Loucy (cell line): ENCODE measurements around the gene ENTR1.

Source experiments
- H2AFZ ChIP-seq: fragments of 200-600 bp; sonication (generic); 2 replicates; pipeline ENCODE4 v1.6.0; 2016; ENCODE audit warnings: antibody characterized with exemption, mild to moderate bottlenecking, low read length, moderate library complexity
- H3F3A ChIP-seq: fragments of 200-600 bp; 2 replicates; pipeline ENCODE4 v1.6.0; 2016; ENCODE audit warnings: antibody characterized with exemption, low read depth, mild to moderate bottlenecking
- H3K27me3 ChIP-seq: fragments of 200-600 bp; sonication (generic); 2 replicates; pipeline ENCODE4 v1.6.1; 2014; ENCODE audit warnings: low read length, mild to moderate bottlenecking; ENCODE audit not compliant: insufficient read depth, poor library complexity, severe bottlenecking
- H3K36me3 ChIP-seq: fragments of 200-600 bp; sonication (generic); 2 replicates; pipeline ENCODE4 v1.6.1; 2016; ENCODE audit warnings: low read length; ENCODE audit not compliant: insufficient read depth
- H3K4me1 ChIP-seq: fragments of 200-600 bp; sonication (generic); 2 replicates; pipeline ENCODE4 v1.5.1; 2014; ENCODE audit warnings: low read length, mild to moderate bottlenecking; ENCODE audit not compliant: insufficient read depth, poor library complexity, severe bottlenecking
- H3K4me2 ChIP-seq: fragments of 200-600 bp; sonication (generic); 2 replicates; pipeline ENCODE4 v1.6.0; 2014; ENCODE audit warnings: antibody characterized with exemption, low read length, low read depth, mild to moderate bottlenecking; ENCODE audit not compliant: poor library complexity, severe bottlenecking
- H3K4me3 ChIP-seq: fragments of 200-600 bp; sonication (generic); 2 replicates; pipeline ENCODE4 v1.5.1; 2014; ENCODE audit warnings: low read length, mild to moderate bottlenecking, mixed read lengths; ENCODE audit not compliant: poor library complexity, severe bottlenecking
- H3K79me2 ChIP-seq: fragments of 200-600 bp; sonication (generic); 2 replicates; pipeline ENCODE4 v1.6.1; 2014; ENCODE audit warnings: low read length; ENCODE audit not compliant: insufficient read depth
- H3K9ac ChIP-seq: fragments of 200-600 bp; sonication (generic); 2 replicates; pipeline ENCODE4 v1.6.0; 2014; ENCODE audit warnings: mild to moderate bottlenecking, low read depth, low read length, moderate library complexity; ENCODE audit not compliant: poor library complexity, severe bottlenecking
- H3K9me2 ChIP-seq: fragments of 200-600 bp; sonication (generic); replicated peaks from 2 replicates; pipeline ENCODE4 v1.6.1; 2016; ENCODE audit warnings: low read depth, low read length, mixed read lengths
- H3K9me3 ChIP-seq: fragments of 200-600 bp; sonication (generic); 2 replicates; pipeline ENCODE4 v1.6.1; 2014; ENCODE audit warnings: mild to moderate bottlenecking, antibody characterized with exemption, low read length, low read depth; ENCODE audit not compliant: insufficient read depth
- H4K20me1 ChIP-seq: fragments of 200-600 bp; sonication (generic); 2 replicates; pipeline ENCODE4 v1.6.0; 2014; ENCODE audit warnings: antibody characterized with exemption, low read length, mild to moderate bottlenecking; ENCODE audit not compliant: insufficient read depth, poor library complexity, severe bottlenecking
- EZH2phosphoT487 ChIP-seq: fragments of 200-600 bp; IDR thresholded peaks from 2 replicates; pipeline ENCODE4 v1.6.1; 2018; ENCODE audit warnings: antibody characterized with exemption, mild to moderate bottlenecking, moderate library complexity, borderline replicate concordance
- TF ChIP-seq, protein P1 (sequence below): fragments of 200-600 bp; sonication (generic); conservative IDR thresholded peaks from 2 replicates; pipeline ENCODE4 v1.5.1; 2014; ENCODE audit warnings: mild to moderate bottlenecking, antibody characterized with exemption, low read length

Gene ENTR1

GRCh38 chr9:136372561-136373299, 37.7 kb downstream of the ENTR1 start:
- Histone ChIP-seq H3K9me2 (no peaks in the 10 kb centered on the region), H3K4me2 (no peak overlapping the region), H2AFZ (no peak overlapping the region), H3K4me1 (no peaks in the 10 kb centered on the region), H3F3A (no peaks in the 10 kb centered on the region), H3K9ac (no peak overlapping the region), H3K4me3 (no peak overlapping the region), H3K9me3 (no peaks in the 10 kb centered on the region), H4K20me1 (no peaks in the 10 kb centered on the region), H3K27me3 (no peaks in the 10 kb centered on the region), H3K79me2 (no peaks in the 10 kb centered on the region), H3K36me3 (no peaks in the 10 kb centered on the region)
- no peak for TF ChIP-seq EZH2phosphoT487

DNA sequence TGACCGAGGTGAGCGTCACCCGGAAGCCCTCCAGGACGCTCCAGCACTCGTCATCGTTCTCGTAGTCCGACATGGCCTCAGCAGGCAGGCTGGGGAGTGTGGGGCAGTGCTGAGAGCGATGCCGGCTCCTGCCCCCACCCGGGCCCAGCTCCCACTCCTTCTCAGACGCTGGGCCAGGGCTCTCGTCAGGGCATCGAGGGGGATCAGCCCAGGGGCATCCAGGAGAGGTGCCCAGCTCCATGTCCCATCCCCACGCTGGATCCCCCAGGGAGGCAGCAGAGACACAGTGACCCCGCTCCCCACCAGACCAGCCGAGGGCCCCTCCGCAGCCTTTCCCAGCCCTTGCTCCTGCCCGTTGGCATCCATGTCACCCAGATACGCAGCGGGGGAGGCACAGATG, 38.4 kb downstream of the ENTR1 start:
- Histone ChIP-seq H3K36me3 (no peaks in the 10 kb centered on the region), H3K27me3 (no peaks in the 10 kb centered on the region)

DNA sequence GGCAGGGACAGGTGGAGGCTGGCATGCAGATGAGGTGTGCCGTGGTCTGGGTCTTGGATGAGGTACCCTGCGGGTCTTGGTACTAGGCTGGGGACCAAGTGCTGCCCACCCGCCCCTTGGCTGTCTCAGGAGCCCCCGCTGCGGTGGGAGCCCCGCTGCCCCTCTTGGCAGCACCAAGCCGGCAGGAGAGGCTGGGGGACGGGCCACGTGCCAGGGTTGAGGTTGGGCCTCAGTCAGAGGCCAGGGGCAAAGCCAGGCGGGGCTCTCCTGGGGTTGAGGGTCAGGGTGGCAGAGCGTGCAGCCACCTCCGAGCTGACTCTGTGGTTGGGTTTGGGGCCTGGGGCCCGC, 38.9 kb downstream of the ENTR1 start:
- Histone ChIP-seq H3F3A (no peaks in the 10 kb centered on the region), H4K20me1 (no peaks in the 10 kb centered on the region), H3K36me3 (no peaks in the 10 kb centered on the region), H3K27me3 (no peaks in the 10 kb centered on the region), H3K4me1 (no peaks in the 10 kb centered on the region), H3K9ac (no peak overlapping the region), H3K4me3 (no peak overlapping the region), H3K4me2 (no peak overlapping the region), H3K9me3 (no peaks in the 10 kb centered on the region), H3K9me2 (no peaks in the 10 kb centered on the region), H2AFZ (no peak overlapping the region), H3K79me2 (no peaks in the 10 kb centered on the region)
- no peak for TF ChIP-seq EZH2phosphoT487
- TF ChIP-seq, protein P1, sequence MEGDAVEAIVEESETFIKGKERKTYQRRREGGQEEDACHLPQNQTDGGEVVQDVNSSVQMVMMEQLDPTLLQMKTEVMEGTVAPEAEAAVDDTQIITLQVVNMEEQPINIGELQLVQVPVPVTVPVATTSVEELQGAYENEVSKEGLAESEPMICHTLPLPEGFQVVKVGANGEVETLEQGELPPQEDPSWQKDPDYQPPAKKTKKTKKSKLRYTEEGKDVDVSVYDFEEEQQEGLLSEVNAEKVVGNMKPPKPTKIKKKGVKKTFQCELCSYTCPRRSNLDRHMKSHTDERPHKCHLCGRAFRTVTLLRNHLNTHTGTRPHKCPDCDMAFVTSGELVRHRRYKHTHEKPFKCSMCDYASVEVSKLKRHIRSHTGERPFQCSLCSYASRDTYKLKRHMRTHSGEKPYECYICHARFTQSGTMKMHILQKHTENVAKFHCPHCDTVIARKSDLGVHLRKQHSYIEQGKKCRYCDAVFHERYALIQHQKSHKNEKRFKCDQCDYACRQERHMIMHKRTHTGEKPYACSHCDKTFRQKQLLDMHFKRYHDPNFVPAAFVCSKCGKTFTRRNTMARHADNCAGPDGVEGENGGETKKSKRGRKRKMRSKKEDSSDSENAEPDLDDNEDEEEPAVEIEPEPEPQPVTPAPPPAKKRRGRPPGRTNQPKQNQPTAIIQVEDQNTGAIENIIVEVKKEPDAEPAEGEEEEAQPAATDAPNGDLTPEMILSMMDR: no peak

More for the DNA sequence above, 38.4 kb downstream of the ENTR1 start:
- H3K9me2 ChIP-seq: no peaks in the 10 kb centered on the region
- H3K4me1 ChIP-seq: no peaks in the 10 kb centered on the region
- TF ChIP-seq, protein P1: no peak
- no peak for TF ChIP-seq EZH2phosphoT487
- H3F3A ChIP-seq: no peaks in the 10 kb centered on the region
- H3K4me3 ChIP-seq: no peak overlapping the region
- no peak overlapping the region for H2AFZ ChIP-seq
- no peaks in the 10 kb centered on the region for H3K9me3 ChIP-seq
- no peak overlapping the region for H3K4me2 ChIP-seq
- no peaks in the 10 kb centered on the region for H3K79me2 ChIP-seq
- no peaks in the 10 kb centered on the region for H4K20me1 ChIP-seq
- no peak overlapping the region for H3K9ac ChIP-seq
